GM13977 (cell line): ENCODE measurements around the gene NLGN4X.
A peak's percentile ranks its signal among the peaks of the same experiment; 100 is the strongest.

ENCODE experiments used
- DNase-seq: peaks from one replicate; pipeline ENCODE4 v3.0.0; 2012; ENCODE audit warnings: low spot score
- in situ Hi-C: fragments of 300-500 bp; cut with MboI; formaldehyde crosslinking; loops from one replicate; pipeline ENCODE4 v1.12.0; 2022; ENCODE audit warnings: low sequenced_read_pairs, low pct_unique_long_range_greater_than_20kb, mixed read lengths, inconsistent platforms; ENCODE audit not compliant: unreplicated experiment
- TF ChIP-seq, protein P1 (sequence below): IDR thresholded peaks from 2 replicates; pipeline ENCODE4 v1.5.1; 2012; ENCODE audit warnings: mild to moderate bottlenecking, control low read depth; ENCODE audit not compliant: insufficient read depth; ENCODE audit errors: extremely low read depth, missing control alignments

The NLGN4X gene

DNA sequence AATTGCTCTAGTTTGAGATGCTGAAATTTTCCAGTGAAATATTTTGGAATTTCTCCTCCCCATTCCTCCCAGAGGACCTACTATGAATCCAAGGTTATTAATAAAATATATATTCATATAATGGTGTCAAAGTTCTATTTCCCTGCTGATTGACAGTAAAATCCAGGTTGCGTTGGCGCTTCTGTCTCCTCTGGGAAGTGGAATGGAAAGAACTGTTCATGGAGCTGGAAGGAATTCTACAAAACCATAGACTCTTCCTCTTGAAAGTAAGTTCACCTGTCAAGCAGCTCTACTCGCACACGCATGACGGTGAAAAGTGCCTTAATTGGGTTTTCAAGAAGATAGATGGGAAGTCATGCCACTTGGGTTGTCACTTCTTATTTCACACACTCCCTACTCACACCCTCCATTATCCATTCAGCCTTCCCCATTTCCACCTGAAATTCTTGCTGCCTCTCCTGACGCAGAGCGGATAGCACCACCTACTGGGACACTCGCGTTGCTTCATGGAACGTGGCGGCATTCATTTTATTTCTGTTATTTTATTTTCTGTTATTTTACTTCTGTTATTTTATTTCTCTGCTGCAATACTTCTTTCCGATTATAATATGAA, 351.6 kb downstream of the NLGN4X start:
- DNase-seq: no peak
- in situ Hi-C loops: no loop called here
- TF ChIP-seq, protein P1, sequence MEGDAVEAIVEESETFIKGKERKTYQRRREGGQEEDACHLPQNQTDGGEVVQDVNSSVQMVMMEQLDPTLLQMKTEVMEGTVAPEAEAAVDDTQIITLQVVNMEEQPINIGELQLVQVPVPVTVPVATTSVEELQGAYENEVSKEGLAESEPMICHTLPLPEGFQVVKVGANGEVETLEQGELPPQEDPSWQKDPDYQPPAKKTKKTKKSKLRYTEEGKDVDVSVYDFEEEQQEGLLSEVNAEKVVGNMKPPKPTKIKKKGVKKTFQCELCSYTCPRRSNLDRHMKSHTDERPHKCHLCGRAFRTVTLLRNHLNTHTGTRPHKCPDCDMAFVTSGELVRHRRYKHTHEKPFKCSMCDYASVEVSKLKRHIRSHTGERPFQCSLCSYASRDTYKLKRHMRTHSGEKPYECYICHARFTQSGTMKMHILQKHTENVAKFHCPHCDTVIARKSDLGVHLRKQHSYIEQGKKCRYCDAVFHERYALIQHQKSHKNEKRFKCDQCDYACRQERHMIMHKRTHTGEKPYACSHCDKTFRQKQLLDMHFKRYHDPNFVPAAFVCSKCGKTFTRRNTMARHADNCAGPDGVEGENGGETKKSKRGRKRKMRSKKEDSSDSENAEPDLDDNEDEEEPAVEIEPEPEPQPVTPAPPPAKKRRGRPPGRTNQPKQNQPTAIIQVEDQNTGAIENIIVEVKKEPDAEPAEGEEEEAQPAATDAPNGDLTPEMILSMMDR: peak; percentile 64

DNA sequence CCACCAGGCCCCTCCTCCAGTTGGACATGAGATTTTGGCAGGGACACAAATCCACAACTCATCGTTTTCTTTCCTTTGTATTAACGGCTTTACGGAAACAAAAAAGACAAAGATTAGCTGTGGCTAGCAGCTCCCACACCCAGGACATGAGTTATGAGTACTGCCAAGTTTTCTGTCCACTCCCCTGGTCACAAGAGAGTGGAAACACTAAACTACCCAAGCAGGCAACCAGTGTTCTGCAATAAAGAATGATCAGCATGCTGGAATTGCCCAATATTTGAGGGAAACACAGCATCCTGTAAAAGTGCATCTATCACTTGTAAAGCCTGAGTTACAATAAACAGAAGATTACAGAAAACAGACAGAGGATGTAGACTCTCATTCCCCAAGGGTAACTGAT, 358.4 kb downstream of the NLGN4X start:
- in situ Hi-C loops: no loop called here
- TF ChIP-seq, protein P1: no peak
- DNase-seq: no peak

DNA sequence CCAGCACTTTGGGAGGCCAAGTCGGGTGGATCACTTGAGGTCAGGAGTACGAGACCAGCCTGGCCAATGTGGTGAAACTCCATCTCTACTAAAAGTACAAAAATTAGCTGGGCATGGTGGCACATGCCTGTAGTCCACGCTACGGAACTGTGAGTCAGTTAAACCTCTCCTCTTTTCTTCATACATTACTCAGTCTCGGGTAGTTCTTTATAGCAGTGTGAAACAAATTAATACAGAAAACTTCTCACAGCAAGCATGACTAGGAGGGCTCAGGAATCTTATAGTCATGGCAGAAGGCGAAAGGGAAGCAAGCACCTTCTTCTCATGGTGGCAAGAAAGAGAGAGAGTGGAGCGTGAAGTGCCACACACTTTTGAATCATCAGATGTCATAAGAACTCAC, 358.9 kb downstream of the NLGN4X start:
- TF ChIP-seq, protein P1: no peak
- no peak for DNase-seq
- in situ Hi-C loops: no loop called here

DNA sequence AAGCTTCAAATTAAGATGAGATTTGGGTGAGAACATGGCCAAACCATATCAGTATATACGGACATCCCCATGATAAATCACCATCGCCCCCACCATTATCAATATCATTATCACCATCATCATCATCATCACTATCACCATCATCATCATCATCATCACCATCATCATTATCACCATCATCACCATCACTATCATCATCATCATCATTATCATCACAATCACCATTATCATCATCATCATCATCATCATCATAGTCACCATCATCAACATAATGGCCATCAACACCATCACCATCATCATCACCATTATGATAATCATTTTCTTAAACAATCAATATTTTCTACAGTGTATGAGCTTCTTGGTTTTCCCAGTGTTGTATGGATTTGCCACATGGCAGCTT, 360.9 kb downstream of the NLGN4X start:
- in situ Hi-C loops: no loop called here
- TF ChIP-seq, protein P1: no peak
- no peak for DNase-seq

DNA sequence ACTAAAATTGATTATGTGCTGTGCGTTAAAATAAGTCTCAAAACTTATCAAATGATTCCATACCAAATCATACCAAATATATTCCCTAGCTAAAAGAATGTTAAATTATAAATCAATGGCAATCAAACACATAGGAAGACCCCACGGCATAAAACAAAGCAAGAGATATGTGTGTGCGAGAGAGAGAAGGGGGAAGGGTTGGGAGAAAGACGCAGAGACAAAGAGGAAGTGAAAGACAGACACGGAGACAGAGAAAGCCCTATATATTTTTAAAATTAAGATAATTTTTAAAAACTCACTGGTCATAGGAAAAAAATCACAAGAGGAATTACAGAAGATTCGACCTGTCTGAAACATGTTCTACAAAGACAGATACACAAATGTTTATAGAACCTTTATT, 371.4 kb downstream of the NLGN4X start:
- DNase-seq: no peak
- TF ChIP-seq, protein P1: no peak
- in situ Hi-C loops: no loop called here

DNA sequence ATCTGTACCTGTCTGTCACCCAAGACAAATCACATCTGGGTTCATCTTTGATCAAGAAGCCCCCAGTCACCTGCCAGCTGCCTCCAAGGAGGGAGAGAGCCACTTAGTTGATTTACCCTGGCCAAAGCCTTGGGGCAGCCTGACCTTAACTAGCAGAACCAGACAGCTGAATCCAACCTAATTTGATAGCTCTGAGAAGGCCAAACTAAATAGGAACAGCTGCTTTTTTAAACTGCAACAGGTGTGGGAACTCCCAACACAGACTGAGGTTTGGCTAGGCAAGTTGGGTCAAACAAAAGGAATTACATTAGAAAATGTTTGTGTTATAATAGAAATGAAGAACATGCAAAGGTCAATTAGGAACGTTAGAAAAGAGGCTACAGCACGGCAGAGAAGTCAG, 375.7 kb downstream of the NLGN4X start:
- in situ Hi-C loops: no loop called here
- TF ChIP-seq, protein P1: no peak
- no peak for DNase-seq
